Thyroid gland (tissue), 4 donors: ENCODE measurements around the gene PAX8.
A peak's percentile ranks its signal among the peaks of the same experiment; 100 is the strongest.
"Not testable (repeated sequence)": the region's sequence is repeated elsewhere in the genome, so short reads cannot be mapped to it uniquely, and the experiment has no call there.

Experiments used
- POLR2A ChIP-seq, 2 donors: fragments of 450-650 bp; IDR thresholded peaks; one replicate each; pipeline ENCODE4 v1.6.1; 2017; ENCODE audit warnings: antibody characterized with exemption in 2 of 2, mild to moderate bottlenecking in 2 of 2, moderate library complexity in 1 of 2
- TF ChIP-seq, protein P1 (sequence below), 6 experiments: fragments of 200-600 bp in 3 of 6; fragments of 450-650 bp in 3 of 6; sonication (generic) in 3 of 6; IDR thresholded peaks; one replicate each; pipeline ENCODE4 v1.5.1; 2016 to 2019; ENCODE audit warnings: antibody characterized with exemption in 6 of 6, mild to moderate bottlenecking in 2 of 6, inconsistent platforms in 1 of 6, moderate library complexity in 1 of 6

DNA sequence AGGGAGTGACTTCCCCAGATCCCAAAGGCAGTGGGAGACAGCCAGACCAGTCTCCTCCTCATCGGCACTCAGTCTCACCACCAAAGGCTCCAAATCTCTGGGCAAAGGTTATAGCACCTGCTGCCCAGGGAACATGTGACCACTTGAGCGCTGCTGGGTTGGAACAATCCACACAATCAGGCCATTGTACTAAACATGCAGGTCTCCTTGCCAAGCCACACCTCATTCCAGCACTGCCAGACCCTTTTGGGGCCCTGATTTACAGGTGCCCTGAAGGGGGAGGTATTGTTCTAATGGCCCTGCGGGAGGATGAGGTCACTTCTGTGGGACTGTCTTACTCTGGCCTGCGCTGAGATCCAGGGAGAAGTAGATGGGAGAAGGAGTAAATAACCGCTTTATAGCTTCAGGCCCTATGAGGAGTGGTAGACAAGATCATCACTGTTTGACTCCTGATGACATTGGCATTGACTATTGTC is 10.0 kb upstream of the PAX8 start:
- TF ChIP-seq, protein P1, sequence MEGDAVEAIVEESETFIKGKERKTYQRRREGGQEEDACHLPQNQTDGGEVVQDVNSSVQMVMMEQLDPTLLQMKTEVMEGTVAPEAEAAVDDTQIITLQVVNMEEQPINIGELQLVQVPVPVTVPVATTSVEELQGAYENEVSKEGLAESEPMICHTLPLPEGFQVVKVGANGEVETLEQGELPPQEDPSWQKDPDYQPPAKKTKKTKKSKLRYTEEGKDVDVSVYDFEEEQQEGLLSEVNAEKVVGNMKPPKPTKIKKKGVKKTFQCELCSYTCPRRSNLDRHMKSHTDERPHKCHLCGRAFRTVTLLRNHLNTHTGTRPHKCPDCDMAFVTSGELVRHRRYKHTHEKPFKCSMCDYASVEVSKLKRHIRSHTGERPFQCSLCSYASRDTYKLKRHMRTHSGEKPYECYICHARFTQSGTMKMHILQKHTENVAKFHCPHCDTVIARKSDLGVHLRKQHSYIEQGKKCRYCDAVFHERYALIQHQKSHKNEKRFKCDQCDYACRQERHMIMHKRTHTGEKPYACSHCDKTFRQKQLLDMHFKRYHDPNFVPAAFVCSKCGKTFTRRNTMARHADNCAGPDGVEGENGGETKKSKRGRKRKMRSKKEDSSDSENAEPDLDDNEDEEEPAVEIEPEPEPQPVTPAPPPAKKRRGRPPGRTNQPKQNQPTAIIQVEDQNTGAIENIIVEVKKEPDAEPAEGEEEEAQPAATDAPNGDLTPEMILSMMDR (IDR thresholded peaks at IDR 0.05), result not testable (repeated sequence)
- TF ChIP-seq POLR2A (IDR thresholded peaks at IDR 0.05), result peak in 1 of 2 donors; percentile 45
